ENCODE measurements around the gene ROGDI. TPM values are rescaled to one million over a fixed set of nuclear protein-coding genes. Genes with fewer than 3 reads are reported as not detected.

Gene ROGDI, protein sequence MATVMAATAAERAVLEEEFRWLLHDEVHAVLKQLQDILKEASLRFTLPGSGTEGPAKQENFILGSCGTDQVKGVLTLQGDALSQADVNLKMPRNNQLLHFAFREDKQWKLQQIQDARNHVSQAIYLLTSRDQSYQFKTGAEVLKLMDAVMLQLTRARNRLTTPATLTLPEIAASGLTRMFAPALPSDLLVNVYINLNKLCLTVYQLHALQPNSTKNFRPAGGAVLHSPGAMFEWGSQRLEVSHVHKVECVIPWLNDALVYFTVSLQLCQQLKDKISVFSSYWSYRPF
- total RNA-seq: 21.0 and 23.0 TPM in 2 replicates

DNA sequence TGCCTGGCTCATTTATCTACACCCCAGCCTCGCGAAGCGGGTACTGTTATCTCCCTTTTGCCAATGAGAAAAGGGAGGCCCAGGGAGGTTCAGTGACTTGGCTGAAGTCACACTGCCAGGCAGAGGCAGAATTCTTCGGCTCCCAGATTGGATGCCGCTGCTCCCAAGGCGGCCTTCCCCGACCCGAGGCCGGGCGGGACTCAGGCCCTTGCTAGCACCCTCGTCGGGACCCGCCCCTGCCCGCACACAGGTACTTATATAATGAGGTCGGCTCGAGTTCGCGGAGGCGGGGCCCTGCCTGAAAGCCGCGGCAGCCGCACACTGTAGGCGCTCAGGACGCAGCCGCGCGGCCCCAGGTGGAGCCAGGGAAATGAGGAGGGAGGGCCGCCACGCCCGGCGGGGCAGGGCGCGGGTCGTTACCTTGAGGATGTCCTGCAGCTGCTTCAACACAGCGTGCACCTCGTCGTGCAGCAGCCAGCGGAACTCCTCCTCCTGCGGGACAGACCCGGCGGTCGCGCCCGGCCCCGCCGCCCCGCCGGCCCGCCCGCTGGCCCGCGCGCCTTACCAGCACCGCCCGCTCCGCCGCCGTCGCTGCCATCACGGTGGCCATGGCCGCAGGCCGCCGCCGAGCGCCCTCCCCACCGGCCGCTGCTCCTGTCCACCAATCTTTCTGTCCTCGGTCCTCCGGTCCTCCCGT is at the start of gene ROGDI:
Gene ROGDI (minus strand): TSS at position 672 of the 697 bp plus-strand sequence. CDS start 62 bp downstream, at position 610.

DNA sequence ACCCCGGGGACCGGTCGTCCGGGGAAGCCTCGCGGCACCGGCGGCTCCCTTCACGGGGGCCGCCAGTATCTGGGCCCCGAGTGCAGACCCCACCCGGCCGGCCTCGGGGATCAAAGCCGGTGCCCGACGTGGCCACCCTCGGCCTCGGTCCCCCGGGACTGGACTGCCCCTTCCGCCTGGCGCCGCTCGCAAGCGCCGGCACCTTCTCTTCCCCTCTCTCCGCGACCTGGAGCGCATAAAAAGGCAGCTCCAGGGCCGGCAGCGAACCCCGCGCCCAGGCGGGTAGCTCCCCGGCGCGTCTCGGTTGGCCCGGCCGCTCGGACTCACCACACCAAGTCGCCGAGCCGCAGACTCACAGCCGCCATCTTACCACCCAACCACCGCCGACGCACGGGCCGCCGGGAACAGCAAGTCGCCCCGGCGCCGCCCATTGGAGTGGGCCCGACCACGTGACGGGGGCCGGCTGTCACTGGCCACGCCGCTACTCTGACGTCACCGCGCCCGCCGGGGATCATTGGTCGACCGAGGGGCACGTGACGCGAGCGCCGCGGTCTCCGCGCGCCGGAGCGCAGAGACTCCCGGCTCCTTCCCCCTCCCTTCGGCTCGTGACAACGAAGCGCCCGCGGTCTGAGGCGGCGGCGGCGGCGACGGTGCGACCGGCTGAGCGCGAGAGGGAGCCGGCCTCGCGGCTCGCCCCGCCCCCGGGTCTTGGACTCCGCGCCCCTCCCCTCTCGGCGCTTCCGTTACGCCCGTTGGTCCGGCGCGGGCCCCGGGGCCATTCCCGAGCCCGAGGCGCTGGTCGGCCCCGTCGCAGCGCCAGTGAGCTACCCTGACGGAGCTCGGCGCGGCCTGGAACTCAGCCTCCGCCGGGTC is 44.7 kb upstream of the ROGDI start, which contains the start of the genes GLYR1 and UBN1:
Gene GLYR1 (minus strand): TSS at position 388 of the 873 bp plus-strand sequence. CDS start 23 bp downstream, at position 365.
Gene UBN1 (plus strand): TSS at position 581 of the 873 bp plus-strand sequence. CDS start 5,437 bp downstream, outside the sequence.

GRCh38 chr16:4795181-4795827 is 7.1 kb downstream of the ROGDI start, which contains the start of gene SMIM22:
SMIM22 (plus strand) TSS chr16:4795369; CDS start chr16:4795735, 366 bp downstream.

GRCh38 chr16:4787627-4788482 is 14.6 kb downstream of the ROGDI start, which contains the start of gene SEPTIN12:
SEPTIN12 (minus strand) TSS chr16:4788345; CDS start chr16:4787645, 700 bp downstream.

GRCh38 chr16:4766875-4767628 is 35.4 kb downstream of the ROGDI start, which contains the start of gene ZNF500:
ZNF500 (minus strand) TSS chr16:4767162; CDS start chr16:4765978, 1,184 bp downstream.

Other genes starting within 250 kb of the ROGDI start
- not detected in 2 replicates for gene C16orf96, start 246.3 kb downstream of the ROGDI start, total RNA-seq
- 10.9 and 11.0 TPM in 2 replicates for gene UBALD1, start 187.7 kb downstream of the ROGDI start, total RNA-seq
- 15.9 and 17.5 TPM in 2 replicates for gene MGRN1, start 177.8 kb downstream of the ROGDI start, total RNA-seq
- 28.0 and 37.7 TPM in 2 replicates for gene NUDT16L1, start 109.1 kb downstream of the ROGDI start, total RNA-seq
- 12.6 and 17.0 TPM in 2 replicates for gene ANKS3, start 68.4 kb downstream of the ROGDI start, total RNA-seq
- gene DNAAF8, start 68.1 kb downstream of the ROGDI start, total RNA-seq: 0.55 TPM in 1 of 2 replicates, not detected in the other
- 3.4 and 7.4 TPM in 2 replicates for gene ZNF500, start 35.5 kb downstream of the ROGDI start, total RNA-seq
- not detected in 2 replicates for gene SEPTIN12, start 14.3 kb downstream of the ROGDI start, total RNA-seq
- gene SMIM22, start 7.3 kb downstream of the ROGDI start, total RNA-seq: 1.2 TPM in 1 of 2 replicates, not detected in the other
- gene GLYR1, start 44.7 kb upstream of the ROGDI start, total RNA-seq: 20.8 and 27.3 TPM in 2 replicates
- 23.0 and 23.5 TPM in 2 replicates for gene UBN1, start 44.8 kb upstream of the ROGDI start, total RNA-seq
- 27.0 and 51.1 TPM in 2 replicates for gene PPL, start 134.5 kb upstream of the ROGDI start, total RNA-seq
- 0.08 TPM in 1 of 2 replicates, not detected in the other for gene SEC14L5, start 155.7 kb upstream of the ROGDI start, total RNA-seq
- 18.2 and 19.8 TPM in 2 replicates for gene NAGPA, start 231.3 kb upstream of the ROGDI start, total RNA-seq